Small intestine (tissue), 7 donors: ENCODE results near the gene PAPOLG. TPM values are rescaled to one million over a fixed set of nuclear protein-coding genes. Genes with fewer than 3 reads are reported as not detected.

ENCODE experiments used
- DNase-seq, 2 donors: peaks; one replicate each; pipeline versions ENCODE4 v3.0.0 to v3.0.0-alpha.2; 2013
- FAIRE-seq: peaks from 2 replicates; lab custom pipeline; 2012; peaks lifted over from hg19 to GRCh38; lab: Jason Lieb, UNC
- H3K27ac ChIP-seq, 3 donors: one replicate each; pipeline ENCODE4 v1.5.1; 2013; ENCODE audit warnings: low read length in 2 of 3, mild to moderate bottlenecking in 2 of 3, control low read depth in 1 of 3, inconsistent platforms in 1 of 3, low read depth in 1 of 3, moderate library complexity in 1 of 3
- H3K27me3 ChIP-seq, 3 donors: one replicate each; pipeline ENCODE4 v1.6.1; 2013; ENCODE audit warnings: low read length in 3 of 3, inconsistent platforms in 1 of 3; ENCODE audit not compliant: control insufficient read depth in 3 of 3, insufficient read depth in 3 of 3
- H3K36me3 ChIP-seq, 3 donors: one replicate each; pipeline ENCODE4 v1.6.1; 2013; ENCODE audit warnings: low read length in 3 of 3, inconsistent platforms in 1 of 3, low read depth in 1 of 3, mild to moderate bottlenecking in 1 of 3, moderate library complexity in 1 of 3; ENCODE audit not compliant: control insufficient read depth in 3 of 3, insufficient read depth in 2 of 3
- H3K4me1 ChIP-seq, 3 donors: one replicate each; pipeline ENCODE4 v1.6.1; 2013; ENCODE audit warnings: low read length in 2 of 3, inconsistent platforms in 1 of 3, low read depth in 1 of 3, mild to moderate bottlenecking in 1 of 3, moderate library complexity in 1 of 3; ENCODE audit not compliant: control insufficient read depth in 3 of 3, insufficient read depth in 2 of 3
- H3K4me3 ChIP-seq, 3 donors: one replicate each; pipeline ENCODE4 v1.5.1; 2013; ENCODE audit warnings: low read length in 3 of 3, control low read depth in 1 of 3, inconsistent platforms in 1 of 3, low read depth in 1 of 3, mild to moderate bottlenecking in 1 of 3, moderate library complexity in 1 of 3
- H3K9me3 ChIP-seq, 2 donors: one replicate each; pipeline ENCODE4 v1.6.1; 2013; ENCODE audit warnings: low read depth in 1 of 2, low read length in 1 of 2; ENCODE audit not compliant: control insufficient read depth in 2 of 2, insufficient read depth in 1 of 2
- WGBS, 3 donors: extraction: QIAGEN DNeasy Blood & Tissue Kit; methylation state at CpG; one replicate each; pipeline ENCODE4 v1.1.7; 2013; 5-methylcytosine and 5-hydroxymethylcytosine counted together
- polyA plus RNA-seq, 4 donors: library from polyadenylated mRNA; stranded (reverse) in 3 of 4; unstranded in 1 of 4; fragments of 200-250 nt in 3 of 4; fragments of 120-200 nt in 1 of 4; gene quantifications; one replicate each; pipeline versions ENCODE4 v1.2.1 to v1.2.3, GENCODE V29; 2013
- donor health status: healthy with polysubstance abuse.
- donor health status: control.
- donor health status: control.
- donor health status: Bipolar disorder and iron deficiency.
- donor health status: healthy.

The PAPOLG gene
- polyA plus RNA-seq, 4 donors = 2.7 to 10.4 (median 3.7) TPM

- WGBS, 3 donors = 83 to 92% (median 84%) methylated on average over 2 of the region's 2 CpGs
- no peaks in the 10 kb centered on the region for H3K36me3 ChIP-seq
- H3K27ac ChIP-seq = no peak overlapping the region
- FAIRE-seq (no peak), DNase-seq (no peak)
- H3K27me3 ChIP-seq = no peaks in the 10 kb centered on the region
- H3K9me3 ChIP-seq = no peaks in the 10 kb centered on the region
- no peak overlapping the region for H3K4me3 ChIP-seq
- H3K4me1 ChIP-seq = no peaks in the 10 kb centered on the region
These were observed 88.0 kb downstream of the PAPOLG start for GRCh38 chr2:60844105-60844504.

- WGBS, 3 donors = 86 to 93% (median 89%) methylated on average over 6 of the region's 6 CpGs
- DNase-seq (no peak), FAIRE-seq (no peak)
- Histone ChIP-seq H3K27me3 (no peaks in the 10 kb centered on the region), H3K4me1 (no peaks in the 10 kb centered on the region), H3K9me3 (no peaks in the 10 kb centered on the region), H3K36me3 (no peaks in the 10 kb centered on the region), H3K4me3 (no peak overlapping the region), H3K27ac (no peak overlapping the region)
These were observed 91.8 kb downstream of the PAPOLG start for GRCh38 chr2:60847854-60848253.

Other genes starting within 250 kb of the PAPOLG start
- 10 to 100 TPM in 3 of 4 donors, 1 to 10 TPM in 1; 2.2 to 22.5 (median 13.9) TPM for gene BCL11A, start 202.6 kb upstream of the PAPOLG start, polyA plus RNA-seq
- 10 to 100 TPM in 1 of 4 donors, 1 to 10 TPM in 2, under 1 TPM in 1; 0.81 to 10.3 (median 2.9) TPM for gene REL, start 125.3 kb downstream of the PAPOLG start, polyA plus RNA-seq